Lung (tissue), 12 donors: ENCODE results near the gene STEAP1. TPM values are rescaled to one million over a fixed set of nuclear protein-coding genes. Genes with fewer than 3 reads are reported as not detected.

Experiments
- ATAC-seq: fragments of 200-7000 bp; cut with Tn5 transposase; one replicate; pipeline ENCODE4 v1.9.1; 2020; ENCODE audit warnings: moderate number of reproducible peaks; ENCODE audit not compliant: insufficient read depth, low FRiP score
- DNase-seq, 3 donors: peaks; one replicate each; pipeline ENCODE4 v3.0.0-alpha.2; 2013 to 2017
- H3K27ac ChIP-seq, 2 donors: one replicate each; pipeline ENCODE4 v1.5.1; 2013; ENCODE audit warnings: mild to moderate bottlenecking in 2 of 2, moderate library complexity in 2 of 2, control low read depth in 1 of 2, inconsistent platforms in 1 of 2, low read depth in 1 of 2, low read length in 1 of 2
- H3K27me3 ChIP-seq, 3 donors: one replicate each; pipeline ENCODE4 v1.5.1; 2013; ENCODE audit warnings: low read length in 2 of 3; ENCODE audit not compliant: control insufficient read depth in 3 of 3, insufficient read depth in 3 of 3
- H3K36me3 ChIP-seq, 4 donors: one replicate each; pipeline ENCODE4 v1.5.1; 2013; ENCODE audit warnings: low read length in 4 of 4, mild to moderate bottlenecking in 1 of 4, moderate library complexity in 1 of 4; ENCODE audit not compliant: control insufficient read depth in 4 of 4, insufficient read depth in 4 of 4
- H3K4me1 ChIP-seq, 5 donors: one replicate each; pipeline ENCODE4 v1.5.1; 2013; ENCODE audit warnings: low read length in 5 of 5, mild to moderate bottlenecking in 2 of 5, moderate library complexity in 1 of 5; ENCODE audit not compliant: control insufficient read depth in 5 of 5, insufficient read depth in 5 of 5
- H3K4me3 ChIP-seq: one replicate; pipeline ENCODE4 v1.5.1; 2013; ENCODE audit warnings: mild to moderate bottlenecking, control low read depth, moderate library complexity
- H3K9ac ChIP-seq, 2 donors: one replicate each; pipeline ENCODE4 v1.5.1; 2013; ENCODE audit warnings: low read length in 2 of 2, control low read depth in 1 of 2; ENCODE audit not compliant: insufficient read depth in 1 of 2
- H3K9me3 ChIP-seq, 4 donors: one replicate each; pipeline ENCODE4 v1.5.1; 2013; ENCODE audit warnings: low read length in 3 of 4, mild to moderate bottlenecking in 1 of 4, moderate library complexity in 1 of 4; ENCODE audit not compliant: control insufficient read depth in 4 of 4, insufficient read depth in 3 of 4
- CTCF ChIP-seq: IDR thresholded peaks from 2 replicates; pipeline ENCODE4 v1.5.1; 2012; ENCODE audit warnings: mild to moderate bottlenecking; ENCODE audit errors: control extremely low read depth, extremely low read depth
- WGBS, 2 donors: extraction: QIAGEN DNeasy Blood & Tissue Kit; methylation state at CpG; one replicate each; pipeline ENCODE4 v1.1.7; 2013; 5-methylcytosine and 5-hydroxymethylcytosine counted together
- polyA plus RNA-seq, 2 donors: library from polyadenylated mRNA; stranded (reverse); fragments of 200-250 nt; gene quantifications; one replicate each; pipeline ENCODE4 v1.2.1, GENCODE V29; 2013
- total RNA-seq, 2 donors: library from RNA; depleted of rRNA in 1 of 2; stranded (reverse); fragments of >200 nt in 1 of 2; gene quantifications; one replicate each; pipeline ENCODE4 v1.2.1, GENCODE V29; 2014 to 2021
- donor health status: control.
- donor health status: control.
- donor health status: Bipolar disorder and iron deficiency.
- donor health status: healthy.
- donor health status: DM: yes; HTN: yes; CAD: no.

The STEAP1 gene
- total and polyA plus RNA-seq, 4 donors = 3.2 to 19.2 (median 7.5) TPM

- Histone ChIP-seq H3K4me3 (no peak overlapping the region), H3K4me1 (no peaks in the 10 kb centered on the region), H3K27ac (no peak overlapping the region), H3K9ac (no peak overlapping the region), H3K36me3 (no peaks in the 10 kb centered on the region), H3K9me3 (peaks cover 0 to 4% (median 0%) of the 10 kb centered on the region in 4 donors), H3K27me3 (no peaks in the 10 kb centered on the region)
- WGBS, 2 donors = 40 to 73% methylated on average over 2 of the region's 2 CpGs
- DNase-seq (no peak), ATAC-seq (no peak)
- no peak for TF ChIP-seq CTCF
These were observed 38.8 kb downstream of the STEAP1 start for GRCh38 chr7:90192876-90193750.

GRCh38 chr7:90194911-90195809 is 40.9 kb downstream of the STEAP1 start:
- H3K4me1 ChIP-seq = no peaks in the 10 kb centered on the region
- no peak for DNase-seq
- no peaks in the 10 kb centered on the region for H3K27me3 ChIP-seq
- no peak overlapping the region for H3K27ac ChIP-seq
- peaks cover 0 to 4% (median 0%) of the 10 kb centered on the region in 4 donors for H3K9me3 ChIP-seq
- H3K36me3 ChIP-seq = no peaks in the 10 kb centered on the region
- ATAC-seq = no peak
- no peak overlapping the region for H3K9ac ChIP-seq
- no peak overlapping the region for H3K4me3 ChIP-seq
- WGBS, 2 donors = 84 to 88% methylated on average over 10 of the region's 10 CpGs
- no peak for TF ChIP-seq CTCF

- H3K27ac ChIP-seq = no peak overlapping the region
- H3K27me3 ChIP-seq = no peaks in the 10 kb centered on the region
- H3K4me3 ChIP-seq = no peak overlapping the region
- TF ChIP-seq CTCF = no peak
- no peak for DNase-seq
- H3K9ac ChIP-seq = no peak overlapping the region
- no peaks in the 10 kb centered on the region for H3K36me3 ChIP-seq
- no peaks in the 10 kb centered on the region for H3K4me1 ChIP-seq
- 93 to 95% methylated on average over 2 of the region's 2 CpGs for WGBS, 2 donors
- no peak for ATAC-seq
- no peaks in the 10 kb centered on the region for H3K9me3 ChIP-seq
These were observed 47.4 kb downstream of the STEAP1 start for GRCh38 chr7:90201500-90202195.
